ENCODE data around the gene NCAPD3.

Gene NCAPD3

GRCh38 chr11:134155946-134156865 lies 67.6 kb downstream of the NCAPD3 start:
- TF ChIP-seq POLR2A (IDR thresholded peaks at IDR 0.05; ENCODE audit: low read depth, low read length): no peak
- TF ChIP-seq PAX5 (IDR thresholded peaks at IDR 0.05; ENCODE audit: insufficient read depth, low read length, severe bottlenecking): no peak
- TF ChIP-seq POU2F2 (IDR thresholded peaks at IDR 0.05; ENCODE audit: low read depth, low read length): no peak
- TF ChIP-seq POLR2AphosphoS5 (IDR thresholded peaks at IDR 0.05; ENCODE audit: low read depth, low read length): no peak
- no peak for TF ChIP-seq SPI1 (IDR thresholded peaks at IDR 0.05; ENCODE audit: low read depth, low read length)
- no peak for TF ChIP-seq TAF1 (IDR thresholded peaks at IDR 0.05; ENCODE audit: low read depth, low read length)
- FAIRE-seq (no peak), DNase-seq (ENCODE audit: insufficient read length, low spot score) (no peak)

- DNase-seq (ENCODE audit: insufficient read length, low spot score) (no peak), FAIRE-seq (no peak)
- TF ChIP-seq POU2F2 (IDR thresholded peaks at IDR 0.05; ENCODE audit: low read depth, low read length): no peak
- TF ChIP-seq POLR2A (IDR thresholded peaks at IDR 0.05; ENCODE audit: low read depth, low read length): no peak
- TF ChIP-seq SPI1 (IDR thresholded peaks at IDR 0.05; ENCODE audit: low read depth, low read length): no peak
- no peak for TF ChIP-seq POLR2AphosphoS5 (IDR thresholded peaks at IDR 0.05; ENCODE audit: low read depth, low read length)
- TF ChIP-seq TAF1 (IDR thresholded peaks at IDR 0.05; ENCODE audit: low read depth, low read length): no peak
- TF ChIP-seq PAX5 (IDR thresholded peaks at IDR 0.05; ENCODE audit: insufficient read depth, low read length, severe bottlenecking): no peak
These were observed 68.3 kb downstream of the NCAPD3 start for GRCh38 chr11:134155456-134155855.

GRCh38 chr11:134154441-134154840 lies 69.3 kb downstream of the NCAPD3 start:
- DNase-seq (ENCODE audit: insufficient read length, low spot score) (no peak), FAIRE-seq (no peak)
- TF ChIP-seq SPI1 (IDR thresholded peaks at IDR 0.05; ENCODE audit: low read depth, low read length) (no peak), PAX5 (IDR thresholded peaks at IDR 0.05; ENCODE audit: insufficient read depth, low read length, severe bottlenecking) (no peak), POU2F2 (IDR thresholded peaks at IDR 0.05; ENCODE audit: low read depth, low read length) (no peak), TAF1 (IDR thresholded peaks at IDR 0.05; ENCODE audit: low read depth, low read length) (no peak)

GRCh38 chr11:134153147-134153905 lies 70.4 kb downstream of the NCAPD3 start:
- no peak for TF ChIP-seq POLR2AphosphoS5 (IDR thresholded peaks at IDR 0.05; ENCODE audit: low read depth, low read length)
- no peak for TF ChIP-seq SPI1 (IDR thresholded peaks at IDR 0.05; ENCODE audit: low read depth, low read length)
- no peak for TF ChIP-seq POLR2A (IDR thresholded peaks at IDR 0.05; ENCODE audit: low read depth, low read length)
- no peak for TF ChIP-seq POU2F2 (IDR thresholded peaks at IDR 0.05; ENCODE audit: low read depth, low read length)
- TF ChIP-seq TAF1 (IDR thresholded peaks at IDR 0.05; ENCODE audit: low read depth, low read length): no peak
- TF ChIP-seq PAX5 (IDR thresholded peaks at IDR 0.05; ENCODE audit: insufficient read depth, low read length, severe bottlenecking): no peak
- DNase-seq (ENCODE audit: insufficient read length, low spot score) (no peak), FAIRE-seq (no peak)

- no peak for FAIRE-seq
- no peak for DNase-seq (ENCODE audit: insufficient read length, low spot score)
- TF ChIP-seq SPI1 (IDR thresholded peaks at IDR 0.05; ENCODE audit: low read depth, low read length): no peak
- no peak for TF ChIP-seq POLR2AphosphoS5 (IDR thresholded peaks at IDR 0.05; ENCODE audit: low read depth, low read length)
- TF ChIP-seq PAX5 (IDR thresholded peaks at IDR 0.05; ENCODE audit: insufficient read depth, low read length, severe bottlenecking): no peak
- TF ChIP-seq POLR2A (IDR thresholded peaks at IDR 0.05; ENCODE audit: low read depth, low read length): no peak
- no peak for TF ChIP-seq TAF1 (IDR thresholded peaks at IDR 0.05; ENCODE audit: low read depth, low read length)
- no peak for TF ChIP-seq POU2F2 (IDR thresholded peaks at IDR 0.05; ENCODE audit: low read depth, low read length)
These were observed 71.1 kb downstream of the NCAPD3 start for GRCh38 chr11:134152696-134153095.

GRCh38 chr11:134151083-134151747 lies 72.6 kb downstream of the NCAPD3 start:
- FAIRE-seq: no peak
- no peak for DNase-seq (ENCODE audit: insufficient read length, low spot score)
- TF ChIP-seq PAX5 (IDR thresholded peaks at IDR 0.05; ENCODE audit: insufficient read depth, low read length, severe bottlenecking): no peak
- no peak for TF ChIP-seq POU2F2 (IDR thresholded peaks at IDR 0.05; ENCODE audit: low read depth, low read length)
- TF ChIP-seq TAF1 (IDR thresholded peaks at IDR 0.05; ENCODE audit: low read depth, low read length): no peak
- TF ChIP-seq POLR2A (IDR thresholded peaks at IDR 0.05; ENCODE audit: low read depth, low read length): no peak
- TF ChIP-seq POLR2AphosphoS5 (IDR thresholded peaks at IDR 0.05; ENCODE audit: low read depth, low read length): no peak
- no peak for TF ChIP-seq SPI1 (IDR thresholded peaks at IDR 0.05; ENCODE audit: low read depth, low read length)

- no peak for TF ChIP-seq POLR2AphosphoS5 (IDR thresholded peaks at IDR 0.05; ENCODE audit: low read depth, low read length)
- no peak for TF ChIP-seq SPI1 (IDR thresholded peaks at IDR 0.05; ENCODE audit: low read depth, low read length)
- TF ChIP-seq TAF1 (IDR thresholded peaks at IDR 0.05; ENCODE audit: low read depth, low read length): no peak
- TF ChIP-seq POU2F2 (IDR thresholded peaks at IDR 0.05; ENCODE audit: low read depth, low read length): no peak
- TF ChIP-seq POLR2A (IDR thresholded peaks at IDR 0.05; ENCODE audit: low read depth, low read length): no peak
- no peak for TF ChIP-seq PAX5 (IDR thresholded peaks at IDR 0.05; ENCODE audit: insufficient read depth, low read length, severe bottlenecking)
- no peak for FAIRE-seq
- DNase-seq (ENCODE audit: insufficient read length, low spot score): no peak
These were observed 73.4 kb downstream of the NCAPD3 start for GRCh38 chr11:134150195-134150903.

GRCh38 chr11:134149371-134149770 lies 74.4 kb downstream of the NCAPD3 start:
- FAIRE-seq (no peak), DNase-seq (ENCODE audit: insufficient read length, low spot score) (no peak)
- TF ChIP-seq POLR2A (IDR thresholded peaks at IDR 0.05; ENCODE audit: low read depth, low read length) (no peak), PAX5 (IDR thresholded peaks at IDR 0.05; ENCODE audit: insufficient read depth, low read length, severe bottlenecking) (no peak), TAF1 (IDR thresholded peaks at IDR 0.05; ENCODE audit: low read depth, low read length) (no peak), POLR2AphosphoS5 (IDR thresholded peaks at IDR 0.05; ENCODE audit: low read depth, low read length) (no peak), SPI1 (IDR thresholded peaks at IDR 0.05; ENCODE audit: low read depth, low read length) (no peak), POU2F2 (IDR thresholded peaks at IDR 0.05; ENCODE audit: low read depth, low read length) (no peak)
